Activated CD4-positive, alpha-beta memory T cell treated with anti-CD3 and anti-CD28 coated beads for 36 hours (primary cell): ENCODE results near the gene CD244. TPM values are rescaled to one million over a fixed set of nuclear protein-coding genes. Genes with fewer than 3 reads are reported as not detected.

Experiments used
- CTCF ChIA-PET: fragments of 350-600 bp; sonication (Branson Sonifier 250); formaldehyde crosslinking; loops from one replicate; lab custom pipeline; 2021; ENCODE audit warnings: antibody characterized with exemption, inconsistent platforms; lab: Charles Lee
- POLR2A ChIA-PET: fragments of 350-600 bp; sonication (Branson Sonifier 250); formaldehyde crosslinking; loops from one replicate; lab custom pipeline; 2021; ENCODE audit warnings: antibody characterized with exemption; lab: Charles Lee
- DNase-seq: peaks from one replicate; pipeline ENCODE4 v3.0.0-alpha.2; 2020
- H3K27ac Mint-ChIP-seq: one replicate; pipeline ENCODE4 v1.8.0; 2021; ENCODE audit warnings: mixed read lengths
- H3K27me3 Mint-ChIP-seq: one replicate; pipeline ENCODE4 v1.8.0; 2021; ENCODE audit warnings: mixed read lengths
- H3K36me3 Mint-ChIP-seq: one replicate; pipeline ENCODE4 v1.8.0; 2021; ENCODE audit warnings: mixed read lengths
- H3K4me1 Mint-ChIP-seq: one replicate; pipeline ENCODE4 v1.8.0; 2021; ENCODE audit warnings: low read depth, mixed read lengths
- H3K4me3 Mint-ChIP-seq: one replicate; pipeline ENCODE4 v1.8.0; 2021; ENCODE audit warnings: mild to moderate bottlenecking, mixed read lengths
- H3K9me3 Mint-ChIP-seq: one replicate; pipeline ENCODE4 v1.8.0; 2021; ENCODE audit warnings: mixed read lengths
- intact Hi-C: fragments of 100-400 bp; cut with micrococcal nuclease; formaldehyde crosslinking; loops from one replicate; pipeline ENCODE4 v1.15.1; 2023
- total RNA-seq, 2 experiments: library from RNA; stranded (reverse); gene quantifications; one replicate each; pipeline ENCODE4 v1.2.3, GENCODE V29; 2021

CD244 gene
- total RNA-seq, 2 experiments from 2014 or later = 0.14 TPM; not detected in 1

GRCh38 chr1:160780398-160780755, 82.3 kb downstream of the CD244 start:
- POLR2A ChIA-PET = interaction anchor here (3.4 kb wide), 1 partner anchor 16 kb away, joined by 23 read pairs; the partner anchor contains the start of gene LY9

More at GRCh38 chr1:160780398-160780755, 82.3 kb downstream of the CD244 start:
- Mint-ChIP-seq H3K4me1 (peaks cover 27% of the 10 kb centered on the region), H3K27ac (no peak overlapping the region), H3K4me3 (no peak overlapping the region), H3K27me3 (no peaks in the 10 kb centered on the region), H3K36me3 (no peaks in the 10 kb centered on the region), H3K9me3 (no peaks in the 10 kb centered on the region)
- intact Hi-C loops = loop anchor here (2.0 kb wide), 1 partner anchor 170 kb away; no protein-coding TSS in a partner anchor
- no peak for DNase-seq
- CTCF ChIA-PET = interaction anchor here (0.6 to 10.4 kb wide), 27 partner anchors 11 to 457 kb away, joined by 3 to 154 read pairs (median 4); partner anchors contain the start of genes CD48, ITLN2 and LY9

Other genes with a start within 250 kb of the CD244 start
- gene SLAMF1, start 215.8 kb downstream of the CD244 start, total RNA-seq = 100 to 1,000 TPM; 166 TPM
- 100 to 1,000 TPM; 190 to 194 TPM for gene CD48, start 151.1 kb downstream of the CD244 start, total RNA-seq
- 10 to 100 TPM; 11.4 to 15.9 TPM for gene SLAMF7, start 123.6 kb downstream of the CD244 start, total RNA-seq
- 1 to 10 TPM; 4.8 to 4.9 TPM for gene LY9, start 66.7 kb downstream of the CD244 start, total RNA-seq
- gene ITLN1, start 22.3 kb upstream of the CD244 start, total RNA-seq = not detected
- gene ITLN2, start 91.9 kb upstream of the CD244 start, total RNA-seq = not detected
- 10 to 100 TPM; 21.3 to 25.3 TPM for gene F11R, start 158.3 kb upstream of the CD244 start, total RNA-seq
- gene TSTD1, start 176.1 kb upstream of the CD244 start, total RNA-seq = 10 to 100 TPM; 70.2 to 77.7 TPM
- gene USF1, start 183.1 kb upstream of the CD244 start, total RNA-seq = 10 to 100 TPM; 43.4 to 43.7 TPM
- 100 to 1,000 TPM; 171 to 178 TPM for gene ARHGAP30, start 207.0 kb upstream of the CD244 start, total RNA-seq
- under 1 TPM in 1 of 2 experiments, not detected in 1; 0.05 TPM for gene NECTIN4, start 226.7 kb upstream of the CD244 start, total RNA-seq
- gene KLHDC9, start 235.5 kb upstream of the CD244 start, total RNA-seq = 1 to 10 TPM; 1.2 to 1.6 TPM